Adipose tissue (tissue), 3 donors: Measurements from ENCODE around the gene NRCAM. TPM values are rescaled to one million over a fixed set of nuclear protein-coding genes. Genes with fewer than 3 reads are reported as not detected.

Experiments used
- H3K27ac ChIP-seq: one replicate; pipeline ENCODE4 v1.5.1; 2013; ENCODE audit warnings: low read depth, low read length
- WGBS, 3 donors: extraction: QIAGEN DNeasy Blood & Tissue Kit; methylation state at CpG; one replicate each; pipeline ENCODE4 v1.1.7; 2013; 5-methylcytosine and 5-hydroxymethylcytosine counted together
- polyA plus RNA-seq, 3 donors: library from polyadenylated mRNA; stranded (reverse); fragments of 200-250 nt; gene quantifications; one replicate each; pipeline ENCODE4 v1.2.3, GENCODE V29; 2013
- donor health status: healthy with polysubstance abuse.
- donor health status: Bipolar disorder and iron deficiency.
- donor health status: healthy.

NRCAM gene
- polyA plus RNA-seq, 3 donors, result 2.5 to 10.0 (median 2.6) TPM

GRCh38 chr7:108328174-108328651, 128.0 kb downstream of the NRCAM start:
- no peak overlapping the region for H3K27ac ChIP-seq
- 10 to 54% (median 49%) methylated on average over 2 of the region's 2 CpGs for WGBS, 3 donors

- no peak overlapping the region for H3K27ac ChIP-seq
These were observed 128.9 kb downstream of the NRCAM start for GRCh38 chr7:108327353-108327752.

GRCh38 chr7:108326938-108327337, 129.3 kb downstream of the NRCAM start:
- WGBS, 3 donors, result 47 to 83% (median 73%) methylated on average over 2 of the region's 2 CpGs
- H3K27ac ChIP-seq, result no peak overlapping the region

GRCh38 chr7:108324053-108325038, 131.9 kb downstream of the NRCAM start:
- 58 to 72% (median 61%) methylated on average over 4 of the region's 4 CpGs for WGBS, 3 donors
- no peak overlapping the region for H3K27ac ChIP-seq

- 46 to 74% (median 73%) methylated on average over 4 of the region's 4 CpGs for WGBS, 3 donors
- H3K27ac ChIP-seq, result no peak overlapping the region
These were observed 133.1 kb downstream of the NRCAM start for GRCh38 chr7:108322925-108323832.

GRCh38 chr7:108322046-108322445, 134.2 kb downstream of the NRCAM start:
- H3K27ac ChIP-seq, result no peak overlapping the region
- WGBS, 3 donors, result 53 to 85% (median 64%) methylated on average over 2 of the region's 2 CpGs

GRCh38 chr7:108321359-108321758, 134.9 kb downstream of the NRCAM start:
- WGBS, 3 donors, result 93 to 100% (median 97%) methylated on average over 1 of the region's 1 CpG
- no peak overlapping the region for H3K27ac ChIP-seq

- WGBS, 3 donors, result 67 to 83% (median 81%) methylated on average over 1 of the region's 1 CpG
- no peak overlapping the region for H3K27ac ChIP-seq
These were observed 139.5 kb downstream of the NRCAM start for GRCh38 chr7:108316708-108317107.

GRCh38 chr7:108314551-108314950, 141.7 kb downstream of the NRCAM start:
- H3K27ac ChIP-seq, result no peak overlapping the region

GRCh38 chr7:108314049-108314448, 142.2 kb downstream of the NRCAM start:
- WGBS, 3 donors, result 87 to 89% (median 88%) methylated on average over 2 of the region's 2 CpGs

GRCh38 chr7:108313086-108313485, 143.2 kb downstream of the NRCAM start:
- WGBS, 3 donors, result 38 to 64% (median 55%) methylated on average over 3 of the region's 3 CpGs

More at GRCh38 chr7:108314049-108314448, 142.2 kb downstream of the NRCAM start:
- no peak overlapping the region for H3K27ac ChIP-seq

GRCh38 chr7:108311446-108312168, 144.6 kb downstream of the NRCAM start:
- 91 to 96% (median 92%) methylated on average over 3 of the region's 3 CpGs for WGBS, 3 donors
- H3K27ac ChIP-seq, result no peak overlapping the region

More at GRCh38 chr7:108313086-108313485, 143.2 kb downstream of the NRCAM start:
- H3K27ac ChIP-seq, result no peak overlapping the region

GRCh38 chr7:108310351-108310750, 145.9 kb downstream of the NRCAM start:
- 23 to 43% (median 38%) methylated on average over 2 of the region's 2 CpGs for WGBS, 3 donors
- H3K27ac ChIP-seq, result no peak overlapping the region

GRCh38 chr7:108308903-108309302, 147.3 kb downstream of the NRCAM start:
- no peak overlapping the region for H3K27ac ChIP-seq
- WGBS, 3 donors, result 58 to 76% (median 59%) methylated on average over 2 of the region's 2 CpGs

GRCh38 chr7:108308276-108308675, 148.0 kb downstream of the NRCAM start:
- no peak overlapping the region for H3K27ac ChIP-seq
- WGBS, 3 donors, result 82 to 98% (median 84%) methylated on average over 3 of the region's 3 CpGs

- 48 to 68% (median 65%) methylated on average over 2 of the region's 2 CpGs for WGBS, 3 donors
- no peak overlapping the region for H3K27ac ChIP-seq
These were observed 148.6 kb downstream of the NRCAM start for GRCh38 chr7:108307595-108307994.

- WGBS, 3 donors, result 69 to 80% (median 73%) methylated on average over 6 of the region's 6 CpGs
These were observed 149.0 kb downstream of the NRCAM start for GRCh38 chr7:108307194-108307593.

GRCh38 chr7:108303332-108303731, 152.9 kb downstream of the NRCAM start:
- 88 to 93% (median 90%) methylated on average over 3 of the region's 3 CpGs for WGBS, 3 donors

More at GRCh38 chr7:108307194-108307593, 149.0 kb downstream of the NRCAM start:
- no peak overlapping the region for H3K27ac ChIP-seq

More at GRCh38 chr7:108303332-108303731, 152.9 kb downstream of the NRCAM start:
- H3K27ac ChIP-seq, result no peak overlapping the region
